GM21447 (cell line): ENCODE results near the gene VWA8.
"Not testable (repeated sequence)": the region's sequence is repeated elsewhere in the genome, so short reads cannot be mapped to it uniquely, and the experiment has no call there.

Source experiments
- ATAC-seq: cut with Tn5 transposase; IDR thresholded peaks from one replicate; pipeline ENCODE4 v1.9.1; 2021; ENCODE audit not compliant: unreplicated experiment

Gene VWA8

DNA sequence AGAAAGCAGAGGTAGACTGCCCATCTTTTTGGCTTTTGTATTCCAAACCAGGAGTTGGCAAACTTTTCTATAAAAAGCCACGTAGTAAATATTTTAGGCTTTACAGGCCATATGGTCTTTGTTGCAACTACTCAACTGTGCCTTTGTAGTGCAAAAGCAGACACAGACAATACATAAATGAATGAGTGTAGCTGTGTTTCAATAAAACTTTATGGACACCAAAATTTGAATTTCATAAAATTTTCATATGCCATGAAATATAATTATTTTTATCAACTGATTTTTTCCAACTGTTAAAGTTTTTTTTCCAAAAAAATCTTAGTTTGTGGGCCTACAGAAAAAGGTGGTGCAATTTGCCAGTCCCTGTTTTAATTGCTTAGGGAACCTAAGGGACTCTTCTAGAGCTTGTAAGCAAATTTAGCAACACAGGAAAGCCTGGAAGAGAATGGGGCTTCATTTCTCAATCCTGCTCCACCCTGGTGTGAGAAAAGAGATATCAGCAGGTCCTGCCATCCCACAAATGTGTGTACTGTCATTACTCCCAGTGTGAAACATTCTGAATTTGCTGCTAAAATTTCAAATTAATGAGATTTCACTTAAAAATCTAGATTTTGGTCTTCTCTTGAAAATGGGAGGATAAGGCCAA lies 309.4 kb downstream of the VWA8 start:
- ATAC-seq, result no peak

DNA sequence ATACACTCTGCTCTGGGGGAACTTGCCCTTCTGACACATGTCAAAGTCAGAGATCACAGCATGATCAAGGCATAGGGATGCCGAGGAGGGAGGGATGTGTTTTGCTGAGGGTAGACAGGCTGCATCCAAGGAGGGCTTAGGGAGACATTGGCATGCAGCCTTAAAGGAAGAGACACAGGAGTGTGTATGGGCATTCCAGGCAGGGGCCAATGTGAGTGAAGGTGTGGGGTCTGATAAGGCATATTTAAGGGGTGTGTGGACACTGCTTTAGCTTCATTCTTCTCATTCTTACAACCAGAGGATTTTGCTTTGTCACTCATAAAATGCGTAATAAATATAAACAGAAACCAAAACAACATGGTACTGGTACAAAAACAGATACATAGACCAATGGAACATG lies 310.2 kb downstream of the VWA8 start:
- no peak for ATAC-seq

DNA sequence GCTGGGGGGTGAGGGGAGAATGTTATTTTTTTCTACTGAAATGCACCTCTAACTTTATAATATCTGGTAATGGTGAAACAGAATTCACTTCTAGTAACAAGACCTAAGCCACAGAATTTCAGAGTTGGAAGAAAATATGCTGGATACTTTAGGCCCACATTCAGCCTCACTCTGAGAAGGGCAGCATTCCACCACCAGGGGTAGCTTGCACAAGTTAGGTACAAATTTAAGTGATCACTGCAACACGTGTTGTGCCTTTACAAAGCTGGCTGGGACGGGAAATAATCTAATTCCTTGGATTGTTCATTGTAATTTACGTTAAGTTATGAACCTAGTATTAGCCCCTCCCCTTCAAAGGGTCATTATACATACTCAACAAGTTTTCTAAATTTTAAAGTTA lies 311.2 kb downstream of the VWA8 start:
- ATAC-seq, result no peak

DNA sequence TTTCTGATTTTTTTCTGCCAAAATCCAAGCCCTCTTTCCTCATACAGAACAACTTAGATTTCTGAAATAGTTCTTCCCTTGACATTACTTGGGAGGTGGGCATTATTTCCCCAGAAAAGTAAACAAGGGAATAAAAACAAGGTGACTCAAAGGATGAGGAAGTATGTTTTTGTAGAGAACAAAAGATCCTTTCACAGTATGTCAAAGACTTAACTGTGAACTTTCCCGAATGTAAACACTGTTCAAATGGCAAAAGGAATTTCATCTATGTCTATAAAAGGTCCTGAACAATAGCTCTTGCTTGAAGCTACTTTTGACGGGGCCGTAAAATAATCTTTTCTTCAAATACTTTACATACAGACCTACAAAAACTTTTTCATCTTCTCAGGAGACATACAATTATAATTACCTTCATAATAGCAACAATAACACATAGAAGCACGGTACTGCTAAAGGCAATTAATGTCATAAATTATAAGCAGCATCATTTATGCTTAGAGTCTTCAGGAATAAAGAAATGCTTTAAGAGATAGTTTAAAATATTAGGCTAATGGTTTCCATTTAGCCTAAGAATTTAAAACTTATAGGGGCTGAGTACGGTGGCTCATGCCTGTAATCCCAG lies 312.5 kb downstream of the VWA8 start:
- ATAC-seq, result no peak

DNA sequence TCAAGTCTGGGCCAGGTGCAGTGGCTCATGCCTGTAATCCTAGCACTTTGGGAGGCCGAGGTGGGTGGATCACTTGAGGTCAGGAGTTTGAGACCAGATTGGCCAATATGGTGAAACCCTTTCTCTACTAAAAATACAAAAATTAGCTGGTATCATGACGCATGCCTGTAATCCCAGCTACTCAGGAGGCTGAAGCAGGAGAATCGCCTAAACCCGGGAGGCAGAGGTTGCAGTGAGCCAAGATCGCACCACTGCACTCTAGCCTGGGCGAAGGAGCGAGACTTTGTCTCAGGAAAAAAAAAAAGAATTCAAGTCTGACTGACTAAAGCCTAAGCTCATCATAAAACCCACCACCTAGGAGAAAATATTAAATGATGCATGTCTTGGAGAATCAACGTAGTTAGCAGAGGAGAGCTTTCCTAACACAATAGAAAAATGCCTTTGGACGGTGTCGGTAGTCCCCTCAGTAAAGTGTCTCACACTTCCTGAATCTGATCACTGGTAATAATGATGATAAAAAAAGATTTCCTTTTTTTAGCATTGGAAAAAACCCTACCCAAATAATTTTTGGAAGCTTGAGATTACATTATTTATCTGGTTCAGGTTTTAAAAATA lies 313.1 kb downstream of the VWA8 start:
- not testable (repeated sequence) for ATAC-seq

- no peak for ATAC-seq
These were observed 315.6 kb downstream of the VWA8 start for GRCh38 chr13:41645331-41645730.

GRCh38 chr13:41644742-41645141 lies 316.2 kb downstream of the VWA8 start:
- ATAC-seq, result no peak

DNA sequence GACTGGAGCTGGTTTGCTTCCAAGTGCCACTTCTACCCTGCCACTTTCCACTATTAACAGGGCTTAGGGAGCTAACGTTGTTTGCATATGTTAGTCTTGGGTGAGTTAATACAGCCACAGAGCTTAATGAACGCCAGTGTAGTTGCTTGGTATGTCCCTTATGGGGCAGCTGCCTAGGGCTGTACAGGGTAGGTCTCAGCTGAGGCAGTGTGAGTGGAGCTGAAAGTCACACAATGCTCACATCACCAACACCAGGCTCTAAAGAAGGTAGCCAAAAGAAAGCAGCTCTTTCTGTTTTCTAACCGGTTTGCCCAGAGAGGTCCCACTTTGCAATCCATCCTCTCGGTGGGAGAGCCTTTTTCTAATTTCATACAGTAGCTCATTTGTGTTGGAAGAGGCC lies 317.4 kb downstream of the VWA8 start:
- ATAC-seq, result no peak

DNA sequence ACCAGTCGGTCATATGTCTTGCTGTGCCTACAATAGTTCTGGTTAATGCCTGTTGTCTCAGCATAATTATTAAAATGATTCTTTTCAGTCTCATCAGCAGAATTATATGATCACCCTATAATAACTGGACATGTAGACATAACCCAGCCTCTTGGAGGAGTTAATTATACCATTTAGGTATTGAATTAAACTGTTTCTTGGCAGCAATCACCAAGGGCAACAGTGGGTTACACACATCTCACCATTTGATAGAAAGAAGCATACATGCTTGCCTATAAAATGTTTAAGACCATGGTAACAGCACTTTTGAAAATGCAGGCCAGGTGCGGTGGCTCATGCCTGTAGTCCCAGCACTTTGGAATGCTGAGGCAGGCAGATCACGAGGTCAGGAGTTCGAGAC lies 318.9 kb downstream of the VWA8 start:
- ATAC-seq, result no peak

GRCh38 chr13:41641429-41641828 lies 319.5 kb downstream of the VWA8 start:
- no peak for ATAC-seq

DNA sequence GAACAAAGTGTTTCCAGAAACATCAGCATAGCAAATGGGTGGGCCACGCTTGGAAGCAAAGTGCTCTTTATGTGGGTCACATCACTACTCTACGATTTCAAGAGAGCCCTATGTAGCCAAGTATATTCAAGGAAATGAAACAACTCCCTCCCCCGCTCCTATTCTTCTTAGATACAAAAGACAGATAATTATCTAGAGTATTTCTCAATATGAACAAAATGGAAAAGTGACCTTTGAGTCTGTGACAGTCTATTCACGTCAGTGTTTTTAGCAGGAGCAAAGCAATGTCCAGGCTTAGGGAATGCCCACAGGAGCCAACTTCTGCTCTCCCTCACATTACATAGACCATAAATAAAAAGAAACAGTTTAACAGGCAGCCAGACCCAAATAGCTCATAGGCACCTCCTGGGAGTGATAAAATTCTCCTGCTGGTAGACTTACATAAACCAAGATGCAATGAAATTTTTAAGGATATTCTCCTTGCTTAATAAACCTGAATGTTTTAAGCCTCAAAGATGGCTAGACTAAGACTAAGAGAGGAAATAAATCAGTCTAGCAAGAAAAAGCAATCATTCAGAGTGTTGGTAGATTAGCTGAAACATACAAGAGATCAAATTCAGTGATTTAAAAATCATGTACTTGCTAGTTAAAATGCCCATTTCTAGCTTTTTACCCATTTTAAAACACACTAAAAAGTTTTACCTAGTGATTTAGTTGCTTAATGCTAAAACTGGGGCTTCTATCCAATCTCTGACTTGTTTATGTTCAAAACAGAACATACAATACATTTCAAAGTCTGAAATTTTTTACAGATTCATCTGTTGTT lies 320.7 kb downstream of the VWA8 start:
- ATAC-seq, result no peak

DNA sequence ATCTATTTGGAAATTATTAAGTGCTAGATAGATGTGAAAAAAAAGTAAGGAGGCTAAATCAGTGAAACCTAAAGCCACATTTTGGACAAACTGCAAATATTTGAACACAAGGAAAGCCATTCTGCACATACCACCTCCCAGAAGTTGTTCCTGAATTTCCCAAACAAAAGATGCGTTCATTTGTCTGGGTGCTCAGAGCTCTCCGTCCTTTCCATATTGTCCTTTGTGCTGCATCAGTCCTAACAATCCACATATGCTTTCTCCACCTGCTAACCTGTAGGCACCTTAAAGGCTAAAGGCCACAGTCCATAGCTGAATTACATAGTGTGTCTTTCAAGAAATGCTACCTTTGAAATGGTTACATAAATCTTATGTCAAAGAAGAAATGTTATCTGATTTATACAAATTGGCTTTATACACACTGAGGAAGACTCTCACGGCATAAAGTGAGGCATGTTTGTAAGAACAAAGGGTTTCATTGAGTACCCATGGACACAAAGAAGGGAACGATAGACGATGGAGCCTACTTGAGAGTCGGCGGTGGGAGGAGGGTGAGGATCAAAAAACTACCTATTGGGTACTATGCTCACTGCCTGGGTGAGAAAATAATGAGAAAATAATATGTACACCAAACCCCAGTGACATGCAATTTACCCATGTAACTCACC lies 321.5 kb downstream of the VWA8 start:
- no peak for ATAC-seq

- ATAC-seq, result no peak
These were observed 323.3 kb downstream of the VWA8 start for GRCh38 chr13:41637586-41637985.

DNA sequence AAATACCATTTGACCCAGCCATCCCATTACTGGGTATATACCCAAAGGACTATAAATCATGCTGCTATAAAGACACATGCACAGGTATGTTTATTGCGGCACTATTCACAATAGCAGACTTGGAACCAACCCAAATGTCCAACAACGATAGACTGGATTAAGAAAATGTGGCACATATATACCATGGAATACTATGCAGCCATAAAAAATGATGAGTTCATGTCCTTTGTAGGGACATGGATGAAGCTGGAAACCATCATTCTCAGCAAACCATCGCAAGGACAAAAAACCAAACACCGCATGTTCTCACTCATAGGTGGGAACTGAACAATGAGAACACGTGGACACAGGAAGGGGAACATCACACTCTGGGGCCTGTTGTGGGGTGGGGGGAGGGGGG lies 323.9 kb downstream of the VWA8 start:
- ATAC-seq, result not testable (repeated sequence)

GRCh38 chr13:41636590-41636989 lies 324.3 kb downstream of the VWA8 start:
- ATAC-seq, result not testable (repeated sequence)

DNA sequence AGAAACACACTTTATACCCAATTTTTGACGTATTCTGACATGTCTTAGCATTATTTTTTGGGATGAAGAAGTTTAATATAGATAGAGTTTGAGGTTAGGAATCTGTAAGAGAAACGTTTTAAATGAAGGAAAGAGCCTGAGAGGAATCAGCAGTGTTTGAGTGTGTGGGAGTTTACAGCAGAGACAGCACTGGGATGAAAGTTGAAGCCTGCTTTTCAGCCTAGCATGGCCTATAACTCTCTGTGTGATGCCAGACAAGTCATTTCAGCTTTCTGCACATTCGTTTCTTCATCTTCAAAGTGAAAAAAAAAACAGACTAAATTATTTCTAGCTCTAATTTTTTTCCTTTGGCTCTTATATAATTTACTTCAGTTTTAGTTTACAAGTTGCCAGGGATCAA lies 326.5 kb downstream of the VWA8 start:
- no peak for ATAC-seq

DNA sequence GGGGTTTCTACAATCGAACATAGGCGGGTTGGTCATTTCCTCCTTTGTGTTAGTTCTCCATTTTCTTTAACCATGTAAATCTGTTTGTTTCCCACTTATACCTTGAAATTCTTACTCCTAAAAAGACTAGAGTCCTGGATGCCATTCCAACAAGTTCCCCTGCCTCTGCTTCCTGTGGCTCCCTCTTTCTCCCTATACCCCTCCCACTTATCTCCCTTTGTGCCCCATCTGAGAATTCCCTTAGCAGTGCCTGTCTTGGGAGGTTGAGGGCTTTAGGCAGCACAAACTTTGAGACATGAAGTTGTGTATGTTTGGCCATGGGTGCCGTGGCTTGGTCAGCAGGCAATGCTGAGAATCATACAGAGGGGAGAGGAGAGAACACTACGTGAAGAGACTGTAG lies 327.1 kb downstream of the VWA8 start:
- ATAC-seq, result no peak

DNA sequence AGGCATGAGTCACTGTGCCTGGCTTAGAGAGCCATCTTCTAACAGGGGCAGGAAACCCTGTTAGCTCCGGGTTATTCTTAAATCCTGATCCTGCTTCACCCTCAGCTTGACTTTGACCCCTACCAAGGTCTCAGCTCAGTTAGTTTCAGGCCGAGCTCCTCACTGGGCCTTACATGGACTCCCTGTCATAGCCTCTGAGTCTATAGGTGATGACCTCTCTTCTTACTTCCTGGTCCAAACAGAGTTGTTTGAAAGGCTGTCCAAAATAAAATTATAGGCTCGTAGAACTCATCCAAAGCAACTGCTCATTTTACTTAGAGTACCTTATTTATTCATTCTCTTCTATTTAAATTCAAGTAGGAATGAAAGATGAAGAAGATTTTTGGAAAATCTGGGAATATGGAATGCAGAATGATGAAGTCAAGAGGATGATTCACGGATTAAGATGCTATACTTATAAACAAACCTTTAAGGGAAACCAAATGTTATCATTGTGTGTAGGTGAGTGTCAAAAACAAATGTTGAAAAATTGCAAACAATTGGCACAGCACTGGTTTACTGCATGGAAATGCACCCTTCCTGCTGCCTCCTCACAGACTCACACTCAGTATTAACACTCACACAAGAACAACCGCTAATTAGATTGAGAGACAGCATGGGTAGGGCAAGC lies 329.5 kb downstream of the VWA8 start:
- ATAC-seq, result no peak

- no peak for ATAC-seq
These were observed 333.5 kb downstream of the VWA8 start for GRCh38 chr13:41627425-41627824.

- no peak for ATAC-seq
These were observed 336.9 kb downstream of the VWA8 start for GRCh38 chr13:41624041-41624440.
